ENCODE measurements around the gene TMEM260.

Gene TMEM260

GRCh38 chr14:56657604-56658003 lies 78.0 kb downstream of the TMEM260 start:
- H3K4me3 ChIP-seq = no peak overlapping the region
- H3K27ac ChIP-seq = no peak overlapping the region
- DNase-seq (ENCODE audit: low spot score) = no peak
- TF ChIP-seq, protein P1, sequence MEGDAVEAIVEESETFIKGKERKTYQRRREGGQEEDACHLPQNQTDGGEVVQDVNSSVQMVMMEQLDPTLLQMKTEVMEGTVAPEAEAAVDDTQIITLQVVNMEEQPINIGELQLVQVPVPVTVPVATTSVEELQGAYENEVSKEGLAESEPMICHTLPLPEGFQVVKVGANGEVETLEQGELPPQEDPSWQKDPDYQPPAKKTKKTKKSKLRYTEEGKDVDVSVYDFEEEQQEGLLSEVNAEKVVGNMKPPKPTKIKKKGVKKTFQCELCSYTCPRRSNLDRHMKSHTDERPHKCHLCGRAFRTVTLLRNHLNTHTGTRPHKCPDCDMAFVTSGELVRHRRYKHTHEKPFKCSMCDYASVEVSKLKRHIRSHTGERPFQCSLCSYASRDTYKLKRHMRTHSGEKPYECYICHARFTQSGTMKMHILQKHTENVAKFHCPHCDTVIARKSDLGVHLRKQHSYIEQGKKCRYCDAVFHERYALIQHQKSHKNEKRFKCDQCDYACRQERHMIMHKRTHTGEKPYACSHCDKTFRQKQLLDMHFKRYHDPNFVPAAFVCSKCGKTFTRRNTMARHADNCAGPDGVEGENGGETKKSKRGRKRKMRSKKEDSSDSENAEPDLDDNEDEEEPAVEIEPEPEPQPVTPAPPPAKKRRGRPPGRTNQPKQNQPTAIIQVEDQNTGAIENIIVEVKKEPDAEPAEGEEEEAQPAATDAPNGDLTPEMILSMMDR (IDR thresholded peaks at IDR 0.05) = no peak

DNA sequence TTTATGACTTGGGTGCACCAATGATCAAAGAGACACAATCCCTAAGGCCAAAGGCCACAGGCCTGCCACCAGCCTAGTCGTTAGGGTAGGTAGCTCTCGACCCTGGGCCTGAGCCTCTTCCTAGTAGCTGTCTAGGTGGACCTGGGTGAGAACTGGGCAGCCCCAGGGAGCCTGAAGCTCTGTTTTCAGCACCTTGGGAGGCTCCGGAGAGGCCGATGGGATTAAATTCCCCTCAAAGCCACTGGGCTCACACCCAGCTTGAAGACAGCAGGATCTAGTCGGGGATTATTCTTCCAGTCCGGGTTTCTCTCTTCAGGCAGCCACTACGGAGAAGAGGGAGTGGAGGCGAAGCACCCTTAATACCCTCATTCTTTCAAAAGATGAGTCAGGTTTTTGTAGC lies 79.8 kb downstream of the TMEM260 start:
- DNase-seq (ENCODE audit: low spot score) = no peak
- H3K27ac ChIP-seq = no peak overlapping the region
- TF ChIP-seq, protein P1 (IDR thresholded peaks at IDR 0.05) = no peak
- no peak overlapping the region for H3K4me3 ChIP-seq

- Histone ChIP-seq H3K4me3 (no peak overlapping the region), H3K27ac (no peak overlapping the region)
- TF ChIP-seq, protein P1 (IDR thresholded peaks at IDR 0.05) = no peak
- no peak for DNase-seq (ENCODE audit: low spot score)
Measured at GRCh38 chr14:56659964-56660551, 80.5 kb downstream of the TMEM260 start.

GRCh38 chr14:56660677-56661389 lies 81.2 kb downstream of the TMEM260 start:
- TF ChIP-seq, protein P1 (IDR thresholded peaks at IDR 0.05) = no peak
- H3K27ac ChIP-seq = no peak overlapping the region

DNA sequence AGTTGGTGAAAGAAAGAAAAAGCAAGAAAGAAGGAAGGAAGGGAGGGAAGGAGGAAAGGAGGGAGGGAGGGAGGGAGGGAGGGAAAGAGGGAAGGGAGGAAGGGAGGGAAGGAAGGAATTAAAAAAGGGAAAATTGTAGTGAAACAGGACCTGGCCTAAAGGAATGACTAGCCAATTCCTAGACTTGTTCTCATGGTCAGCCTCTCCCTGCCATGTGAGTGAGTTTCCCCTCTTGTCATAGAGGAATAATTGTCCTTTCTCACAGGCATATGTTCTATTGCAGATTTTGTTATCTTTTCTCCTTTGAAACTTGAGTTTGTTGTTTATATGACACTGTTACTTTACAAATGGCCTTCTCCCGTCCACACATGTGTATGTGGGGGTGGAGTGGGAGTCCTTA lies 81.9 kb downstream of the TMEM260 start:
- TF ChIP-seq, protein P1 (IDR thresholded peaks at IDR 0.05) = no peak
- Histone ChIP-seq H3K4me3 (no peak overlapping the region), H3K27ac (no peak overlapping the region)
- no peak for DNase-seq (ENCODE audit: low spot score)

More at GRCh38 chr14:56660677-56661389, 81.2 kb downstream of the TMEM260 start:
- no peak overlapping the region for H3K4me3 ChIP-seq
- no peak for DNase-seq (ENCODE audit: low spot score)

DNA sequence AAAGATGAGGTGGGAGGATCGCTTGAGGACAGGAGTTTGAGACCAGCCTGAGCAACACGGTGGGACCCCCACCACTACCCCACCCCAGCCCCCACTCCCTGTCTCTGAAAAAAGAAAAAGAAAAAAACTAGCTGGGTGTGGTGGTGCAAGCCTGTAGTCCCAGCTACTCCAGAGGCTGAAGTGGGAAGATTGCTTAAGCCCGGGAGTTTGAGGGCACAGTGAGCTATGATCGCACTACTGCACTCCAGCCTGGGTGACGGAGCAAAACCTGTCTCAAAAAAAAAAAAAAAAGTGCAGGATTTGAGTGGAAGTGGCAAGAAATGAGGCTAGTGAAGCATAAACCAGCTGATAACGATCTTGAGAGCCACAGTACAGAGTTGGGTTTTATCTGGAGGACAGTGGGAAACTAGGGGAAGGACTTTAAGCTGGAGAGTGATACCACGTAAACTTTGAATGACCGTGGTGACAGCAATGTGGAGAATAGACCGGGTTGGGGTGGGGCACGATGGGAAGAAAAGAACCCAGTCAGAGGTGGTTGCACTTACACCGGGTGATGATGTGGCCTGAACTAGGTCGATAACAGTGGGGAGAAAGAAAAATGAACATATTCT lies 85.3 kb downstream of the TMEM260 start:
- TF ChIP-seq, protein P1 (IDR thresholded peaks at IDR 0.05) = no peak
- no peak overlapping the region for H3K27ac ChIP-seq
- no peak overlapping the region for H3K4me3 ChIP-seq

More for the DNA sequence above, 85.3 kb downstream of the TMEM260 start:
- no peak for DNase-seq (ENCODE audit: low spot score)

Measured in coronary artery (tissue), 2 donors.